Raji (cell line): ENCODE data around the gene FRYL.

Source experiments
- POLR2A ChIP-seq: IDR thresholded peaks from 2 replicates; pipeline ENCODE4 v1.6.1; 2011; ENCODE audit warnings: low read depth, low read length, control low read depth; ENCODE audit not compliant: insufficient read depth

The FRYL gene

DNA sequence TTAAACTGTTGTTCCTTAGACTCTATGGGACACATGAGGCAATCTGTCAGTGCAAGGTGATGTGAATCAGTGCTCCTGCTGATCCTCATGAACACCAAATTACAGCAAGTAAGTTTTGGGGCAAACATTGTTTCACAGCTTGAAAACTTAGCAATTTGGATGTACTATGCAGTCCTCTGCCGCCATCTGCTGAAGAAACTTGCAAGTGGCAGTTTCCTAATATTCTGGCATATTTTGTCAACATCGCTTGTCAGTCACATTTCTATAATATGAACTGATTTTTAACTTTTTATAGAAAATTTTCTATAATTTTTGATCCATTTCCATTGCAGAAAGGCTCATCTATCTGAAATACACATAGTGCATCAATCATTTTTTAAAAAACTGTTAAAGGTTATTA, 233.7 kb downstream of the FRYL start:
- no peak for TF ChIP-seq POLR2A

GRCh38 chr4:48543796-48544195, 236.3 kb downstream of the FRYL start:
- no peak for TF ChIP-seq POLR2A

GRCh38 chr4:48542888-48543287, 237.2 kb downstream of the FRYL start:
- TF ChIP-seq POLR2A, result no peak

DNA sequence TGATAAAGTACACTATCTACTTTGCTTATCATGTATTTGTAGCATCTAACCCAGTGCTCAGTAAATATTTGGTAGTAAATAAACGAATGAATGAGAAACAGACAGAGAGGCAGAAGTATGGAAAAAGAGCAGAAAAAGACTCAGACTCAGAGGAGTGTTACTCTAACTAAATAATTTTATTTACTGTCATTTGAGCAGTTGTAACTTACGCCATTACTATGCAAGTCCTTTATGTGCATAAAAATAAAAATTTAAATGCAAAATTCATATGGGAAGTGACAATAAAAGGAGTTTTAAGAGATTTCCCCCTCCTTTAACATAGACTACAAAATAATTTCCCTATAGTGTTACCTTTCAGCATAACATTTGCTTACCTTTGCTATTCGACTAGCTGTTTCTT, 240.5 kb downstream of the FRYL start:
- TF ChIP-seq POLR2A, result no peak

GRCh38 chr4:48538358-48538757, 241.7 kb downstream of the FRYL start:
- no peak for TF ChIP-seq POLR2A

DNA sequence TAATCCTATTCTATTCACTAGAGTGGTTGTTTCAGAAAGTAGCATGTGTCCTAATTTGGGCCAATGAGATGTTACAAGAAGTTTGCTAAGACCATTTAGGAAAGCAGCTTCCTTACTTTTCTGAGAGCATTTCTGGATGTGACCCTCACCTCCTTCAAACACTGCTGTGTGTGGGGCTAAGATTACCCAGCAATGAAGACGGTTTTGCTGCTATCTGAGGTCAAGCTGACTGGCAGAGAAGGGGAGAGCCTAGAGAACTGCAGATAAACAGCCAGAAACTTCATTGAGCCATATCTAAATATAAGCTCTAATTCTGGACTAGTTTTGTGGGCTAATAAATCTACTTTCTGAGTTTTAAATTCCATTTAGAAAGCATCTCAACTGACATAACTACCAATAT, 253.7 kb downstream of the FRYL start:
- TF ChIP-seq POLR2A, result no peak

DNA sequence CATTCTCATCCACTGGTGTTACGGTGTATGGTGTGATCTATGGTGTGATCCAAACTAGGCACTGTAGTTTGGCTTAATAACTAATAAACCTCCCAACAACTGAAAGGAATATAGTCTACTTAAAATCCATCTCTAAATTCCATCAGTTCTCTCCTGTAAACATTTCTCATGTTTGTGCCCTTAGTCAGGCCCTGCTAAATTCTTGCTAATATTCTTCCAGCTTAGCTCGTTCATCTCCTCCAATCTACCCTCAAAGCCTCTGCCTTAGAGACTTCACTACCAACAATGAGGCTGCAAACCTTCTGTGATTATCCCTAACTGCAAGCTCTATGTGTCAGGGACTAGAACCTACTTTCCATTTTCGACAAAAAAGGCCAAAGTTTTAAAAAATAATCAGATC, 261.9 kb downstream of the FRYL start:
- TF ChIP-seq POLR2A, result no peak

DNA sequence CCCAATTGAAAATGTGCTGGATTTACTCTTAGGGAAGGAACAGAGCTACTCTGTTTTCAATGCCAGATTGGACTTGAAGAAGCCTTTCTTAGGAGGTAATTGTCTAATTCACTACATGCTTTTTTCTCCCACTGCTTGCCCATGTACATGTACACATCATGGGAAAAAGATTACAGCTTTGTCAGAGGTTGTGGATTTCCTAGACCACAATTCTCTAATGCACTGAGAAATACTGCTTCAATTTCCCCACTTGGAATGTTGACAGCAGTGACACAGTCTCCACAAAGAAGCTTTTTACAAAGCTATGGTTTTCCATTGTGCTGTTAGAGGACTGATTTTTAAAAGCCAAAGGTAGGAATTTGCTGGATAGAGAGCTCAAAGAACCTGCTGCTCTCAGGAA, 270.5 kb downstream of the FRYL start:
- no peak for TF ChIP-seq POLR2A

DNA sequence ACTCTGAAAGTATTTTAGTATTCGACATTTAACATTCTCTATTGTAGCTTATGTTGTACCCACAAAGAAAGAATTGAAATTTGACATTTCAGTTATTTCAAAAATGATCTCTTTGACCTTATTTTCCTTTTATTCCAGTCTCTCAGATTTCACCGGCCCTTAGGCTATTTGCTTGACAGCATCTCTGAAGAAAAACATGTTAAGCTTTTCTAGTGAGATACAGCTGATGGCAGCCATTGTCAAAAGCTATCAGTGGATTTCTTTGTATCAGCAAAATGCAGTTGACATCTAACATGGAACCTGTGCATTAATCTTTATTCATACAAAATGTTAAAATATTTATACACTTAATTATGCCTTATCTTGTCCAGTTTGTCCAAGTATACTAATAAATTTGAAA, 273.4 kb downstream of the FRYL start:
- TF ChIP-seq POLR2A, result no peak

DNA sequence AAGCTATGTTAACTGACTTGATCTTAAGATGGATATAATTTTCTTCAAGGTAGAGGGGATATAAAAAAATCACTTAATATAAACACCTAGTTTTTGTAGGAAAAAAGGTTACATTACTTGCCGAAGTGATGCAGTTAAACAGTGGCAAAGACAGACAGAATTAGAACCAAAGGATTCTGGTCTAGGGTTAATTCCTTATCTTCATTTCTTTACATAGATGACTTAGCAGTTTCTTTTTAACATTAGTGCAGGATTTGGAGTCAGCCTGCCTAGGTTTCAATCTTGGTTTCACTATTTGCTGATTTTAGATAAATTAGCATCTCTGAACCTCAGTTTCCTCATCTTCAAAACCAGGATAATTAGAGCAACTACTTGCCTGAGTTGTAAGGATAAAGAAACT, 275.7 kb downstream of the FRYL start:
- no peak for TF ChIP-seq POLR2A

- no peak for TF ChIP-seq POLR2A
Observed at GRCh38 chr4:48504026-48504330, 276.1 kb downstream of the FRYL start.

GRCh38 chr4:48503233-48504025, 276.6 kb downstream of the FRYL start:
- TF ChIP-seq POLR2A, result no peak

- no peak for TF ChIP-seq POLR2A
Observed at GRCh38 chr4:48499551-48500066, 280.5 kb downstream of the FRYL start.

GRCh38 chr4:48498895-48499294, 281.2 kb downstream of the FRYL start:
- TF ChIP-seq POLR2A, result no peak

DNA sequence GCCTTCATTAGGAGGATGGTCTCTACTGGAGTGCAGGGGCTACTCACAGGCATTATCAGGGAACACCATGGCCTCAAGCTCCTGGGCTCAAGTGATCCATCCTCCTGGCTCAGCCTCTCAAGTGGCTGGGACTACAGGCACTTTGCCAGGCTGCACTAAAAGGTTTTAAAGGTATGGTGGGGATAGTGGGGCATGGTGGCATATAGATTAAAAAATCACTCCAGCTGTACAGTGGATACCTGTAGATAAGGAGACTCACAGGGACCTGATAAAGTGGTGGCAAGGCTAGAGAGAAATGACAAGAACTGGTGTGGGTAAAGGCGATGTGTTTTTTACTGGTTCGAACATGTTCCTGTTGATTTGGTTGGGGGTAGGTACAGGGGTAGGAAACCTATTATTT, 284.1 kb downstream of the FRYL start:
- no peak for TF ChIP-seq POLR2A

GRCh38 chr4:48493452-48494100, 286.5 kb downstream of the FRYL start:
- TF ChIP-seq POLR2A, result no peak
